Aorta (tissue), 5 donors: Measurements from ENCODE around the gene RLN3. TPM values are rescaled to one million over a fixed set of nuclear protein-coding genes. Genes with fewer than 3 reads are reported as not detected.

Experiments
- ATAC-seq: fragments of 200-7000 bp; cut with Tn5 transposase; one replicate; pipeline ENCODE4 v1.9.1; 2022; ENCODE audit warnings: moderate library complexity; ENCODE audit not compliant: low FRiP score
- DNase-seq, 2 donors: peaks; one replicate each; pipeline ENCODE4 v3.0.0-alpha.2; 2020
- H3K27ac ChIP-seq, 2 donors: one replicate each; pipeline ENCODE4 v1.5.1; 2013; ENCODE audit warnings: low read length in 2 of 2, mild to moderate bottlenecking in 2 of 2, moderate library complexity in 2 of 2, control low read depth in 1 of 2, inconsistent platforms in 1 of 2, low read depth in 1 of 2
- H3K27me3 ChIP-seq, 2 donors: one replicate each; pipeline ENCODE4 v1.6.1; 2013; ENCODE audit warnings: control low read depth in 1 of 2, low read length in 1 of 2, mild to moderate bottlenecking in 1 of 2, moderate library complexity in 1 of 2; ENCODE audit not compliant: insufficient read depth in 2 of 2, control insufficient read depth in 1 of 2
- H3K36me3 ChIP-seq, 2 donors: one replicate each; pipeline ENCODE4 v1.6.1; 2013; ENCODE audit warnings: control low read depth in 1 of 2, low read length in 1 of 2, mild to moderate bottlenecking in 1 of 2; ENCODE audit not compliant: insufficient read depth in 2 of 2, control insufficient read depth in 1 of 2
- H3K4me1 ChIP-seq, 2 donors: one replicate each; pipeline ENCODE4 v1.6.1; 2013; ENCODE audit warnings: low read length in 2 of 2, control low read depth in 1 of 2, mild to moderate bottlenecking in 1 of 2, moderate library complexity in 1 of 2; ENCODE audit not compliant: insufficient read depth in 2 of 2, control insufficient read depth in 1 of 2
- H3K4me3 ChIP-seq, 2 donors: one replicate each; pipeline ENCODE4 v1.5.1; 2013; ENCODE audit warnings: low read length in 2 of 2, control low read depth in 1 of 2, mild to moderate bottlenecking in 1 of 2
- H3K9me3 ChIP-seq: one replicate; pipeline ENCODE4 v1.6.1; 2013; ENCODE audit warnings: mild to moderate bottlenecking, low read length; ENCODE audit not compliant: control insufficient read depth
- WGBS, 2 donors: extraction: QIAGEN DNeasy Blood & Tissue Kit; methylation state at CpG; one replicate each; pipeline ENCODE4 v1.1.7; 2013; 5-methylcytosine and 5-hydroxymethylcytosine counted together
- intact Hi-C, 2 donors: fragments of 100-400 bp; cut with DNase I; formaldehyde crosslinking; loops; one replicate each; pipeline versions ENCODE4 v1.14.2 to v1.15.0; 2022
- polyA plus RNA-seq, 2 donors: library from polyadenylated mRNA; stranded (reverse); fragments of 200-250 nt; gene quantifications; one replicate each; pipeline ENCODE4 v1.2.3, GENCODE V29; 2013
- total RNA-seq, 2 donors: library from RNA; stranded (reverse); fragmentation: NEBNext Ultra II Directional; extraction: Animal tissue kit (Norgen Biotek cat#: 25700); gene quantifications; one replicate each; pipeline ENCODE4 v1.2.1, GENCODE V29; 2021
- donor health status: healthy with polysubstance abuse.
- donor health status: Bipolar disorder and iron deficiency.
- donor health status: DM: no; HTN: no; CAD: no.
- donor health status: DM: no; HTN: no; CAD: no.
- donor health status: DM: yes; HTN: yes; CAD: no.

Gene RLN3
- total and polyA plus RNA-seq, 4 donors, result not detected

DNA sequence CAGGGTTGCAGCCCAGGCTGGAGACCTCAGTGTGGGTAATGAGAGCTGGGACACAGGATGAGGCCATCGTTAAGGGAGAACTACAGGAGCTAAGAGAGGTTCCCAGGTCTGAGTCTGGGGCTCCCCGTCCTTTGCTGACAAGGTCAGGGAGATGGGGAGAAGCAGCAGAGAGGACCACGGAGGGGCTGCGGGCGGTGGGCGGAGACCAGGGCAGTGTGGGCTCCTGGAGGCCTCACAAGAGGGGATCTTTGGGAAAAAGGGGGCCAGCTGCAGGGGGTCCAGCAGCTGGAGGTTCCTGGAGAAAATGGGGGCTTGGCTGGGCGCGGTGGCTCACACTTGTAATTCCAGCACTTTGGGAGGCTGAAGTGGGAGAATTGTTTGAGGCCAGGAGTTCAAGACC lies 37.9 kb upstream of the RLN3 start:
- Histone ChIP-seq H3K4me3 (no peak overlapping the region), H3K9me3 (no peaks in the 10 kb centered on the region), H3K27ac (no peak overlapping the region), H3K4me1 (no peaks in the 10 kb centered on the region), H3K27me3 (no peaks in the 10 kb centered on the region), H3K36me3 (no peaks in the 10 kb centered on the region)
- no peak for DNase-seq
- ATAC-seq, result no peak
- WGBS, 2 donors, result 87 to 93% methylated on average over 8 of the region's 8 CpGs
- intact Hi-C loops, result no loop called here

DNA sequence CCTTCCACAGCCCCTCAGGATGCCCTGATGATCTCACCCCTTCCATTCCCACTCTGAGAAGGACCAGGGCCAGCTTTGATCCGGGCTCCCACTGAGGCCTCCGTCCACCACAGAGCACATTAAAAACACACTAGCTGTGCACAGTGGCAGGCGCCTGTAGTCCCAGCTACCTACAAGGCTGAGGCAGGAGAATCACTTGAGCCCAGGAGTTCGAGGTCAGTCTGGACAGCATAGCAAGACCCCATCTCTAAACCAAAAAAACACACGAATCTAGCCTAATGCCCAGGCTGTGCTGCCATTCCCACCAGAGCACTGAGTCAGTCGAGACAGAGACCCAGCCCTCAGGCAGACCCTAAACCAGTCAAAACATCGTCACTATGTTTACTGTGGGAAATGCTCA lies 35.9 kb upstream of the RLN3 start:
- no peaks in the 10 kb centered on the region for H3K9me3 ChIP-seq
- intact Hi-C loops, result no loop called here
- no peak for DNase-seq
- H3K36me3 ChIP-seq, result no peaks in the 10 kb centered on the region
- H3K27me3 ChIP-seq, result no peaks in the 10 kb centered on the region
- WGBS, 2 donors, result 93 to 97% methylated on average over 7 of the region's 7 CpGs
- no peaks in the 10 kb centered on the region for H3K4me1 ChIP-seq
- no peak overlapping the region for H3K27ac ChIP-seq
- no peak for ATAC-seq
- no peak overlapping the region for H3K4me3 ChIP-seq

GRCh38 chr19:13993590-13994300 lies 34.2 kb upstream of the RLN3 start:
- H3K4me3 ChIP-seq, result no peak overlapping the region
- H3K4me1 ChIP-seq, result no peaks in the 10 kb centered on the region
- WGBS, 2 donors, result 85 to 88% methylated on average over 19 to 22 of the region's 22 CpGs
- H3K9me3 ChIP-seq, result no peaks in the 10 kb centered on the region
- intact Hi-C loops, result no loop called here
- H3K36me3 ChIP-seq, result no peaks in the 10 kb centered on the region
- no peak overlapping the region for H3K27ac ChIP-seq
- no peak for ATAC-seq
- no peaks in the 10 kb centered on the region for H3K27me3 ChIP-seq
- no peak for DNase-seq

- Histone ChIP-seq H3K36me3 (no peaks in the 10 kb centered on the region), H3K4me3 (no peak overlapping the region), H3K9me3 (no peaks in the 10 kb centered on the region), H3K4me1 (no peaks in the 10 kb centered on the region), H3K27ac (no peak overlapping the region), H3K27me3 (no peaks in the 10 kb centered on the region)
- DNase-seq (peak in 1 of 2 donors; percentile 70), ATAC-seq (peak; percentile 58)
- 51 to 55% methylated on average over 13 of the region's 13 CpGs for whole genome bisulfite sequencing, 2 donors
- intact Hi-C loops, result no loop called here
Observed at GRCh38 chr19:13995017-13995728, 32.8 kb upstream of the RLN3 start.

- H3K4me1 ChIP-seq, result no peaks in the 10 kb centered on the region
- DNase-seq, result peak; percentile 33 to 71
- no peak for ATAC-seq
- no peaks in the 10 kb centered on the region for H3K36me3 ChIP-seq
- no peaks in the 10 kb centered on the region for H3K9me3 ChIP-seq
- 89 to 91% methylated on average over 14 of the region's 14 CpGs for WGBS, 2 donors
- no peaks in the 10 kb centered on the region for H3K27me3 ChIP-seq
- no peak overlapping the region for H3K4me3 ChIP-seq
- H3K27ac ChIP-seq, result no peak overlapping the region
- intact Hi-C loops, result no loop called here
Observed at GRCh38 chr19:13995878-13996765, 31.8 kb upstream of the RLN3 start.

GRCh38 chr19:13996928-13997630 lies 30.9 kb upstream of the RLN3 start:
- 92 to 95% methylated on average over 22 of the region's 22 CpGs for WGBS, 2 donors
- peak; percentile 33 to 55 for DNase-seq
- H3K27me3 ChIP-seq, result no peaks in the 10 kb centered on the region
- no peak overlapping the region for H3K4me3 ChIP-seq
- no peaks in the 10 kb centered on the region for H3K4me1 ChIP-seq
- no peak overlapping the region for H3K27ac ChIP-seq
- no peaks in the 10 kb centered on the region for H3K36me3 ChIP-seq
- H3K9me3 ChIP-seq, result no peaks in the 10 kb centered on the region
- ATAC-seq, result no peak
- intact Hi-C loops, result no loop called here

DNA sequence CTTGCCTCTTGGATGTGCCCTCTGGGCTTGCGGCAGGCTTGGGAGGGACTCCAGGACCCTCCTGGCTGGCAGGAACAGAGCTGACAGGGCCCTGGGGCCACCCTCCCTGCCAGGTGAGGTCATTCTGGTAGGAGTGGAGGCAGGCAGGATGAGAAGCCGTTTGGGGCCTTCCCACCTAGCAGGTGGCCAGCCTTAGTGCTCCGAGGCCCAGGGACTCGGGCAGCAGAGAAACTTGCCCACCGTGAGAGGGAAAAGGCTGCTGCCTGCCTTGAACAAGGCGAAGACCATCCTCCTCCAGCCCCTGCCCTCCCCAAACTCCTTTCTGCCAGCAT lies 30.4 kb upstream of the RLN3 start:
- no peak overlapping the region for H3K27ac ChIP-seq
- ATAC-seq, result no peak
- H3K27me3 ChIP-seq, result no peaks in the 10 kb centered on the region
- no peaks in the 10 kb centered on the region for H3K9me3 ChIP-seq
- intact Hi-C loops, result no loop called here
- H3K4me3 ChIP-seq, result no peak overlapping the region
- H3K4me1 ChIP-seq, result no peaks in the 10 kb centered on the region
- WGBS, 2 donors, result 92 to 95% methylated on average over 6 of the region's 6 CpGs
- DNase-seq, result peak; percentile 30 to 53
- no peaks in the 10 kb centered on the region for H3K36me3 ChIP-seq

DNA sequence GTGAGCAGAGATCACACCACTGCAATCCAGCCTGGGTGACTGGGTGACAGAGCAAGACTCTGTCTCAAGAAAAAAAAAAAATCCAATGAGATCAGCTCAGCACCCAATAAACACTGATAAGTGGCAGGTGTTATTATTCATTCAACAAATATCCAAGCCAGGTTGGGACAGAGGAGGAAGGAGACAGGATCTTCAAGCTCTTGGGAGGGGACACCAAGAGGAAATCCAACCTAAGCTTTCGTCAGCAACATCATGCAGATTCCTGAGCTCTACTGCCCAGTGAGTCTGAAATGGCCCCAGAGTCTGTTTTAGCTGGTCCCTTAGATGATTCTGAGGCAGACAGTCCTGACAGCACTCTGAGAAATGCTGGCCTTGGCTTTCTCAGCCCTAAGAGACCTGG lies 29.5 kb upstream of the RLN3 start:
- H3K4me1 ChIP-seq, result no peaks in the 10 kb centered on the region
- ATAC-seq, result no peak

More for the DNA sequence above, 29.5 kb upstream of the RLN3 start:
- H3K36me3 ChIP-seq, result no peaks in the 10 kb centered on the region
- no peaks in the 10 kb centered on the region for H3K9me3 ChIP-seq
- 95 to 97% methylated on average over 1 of the region's 1 CpG for WGBS, 2 donors
- no peak overlapping the region for H3K27ac ChIP-seq
- peak in 1 of 2 donors; percentile 2 for DNase-seq
- no peaks in the 10 kb centered on the region for H3K27me3 ChIP-seq
- intact Hi-C loops, result no loop called here
- H3K4me3 ChIP-seq, result no peak overlapping the region
